ENCODE results near the gene ELMO2.

GRCh38 chr20:46400828-46401477 is 5.5 kb downstream of the ELMO2 start:
- TF ChIP-seq POLR2A (IDR thresholded peaks at IDR 0.05), result no peak
- no peak for TF ChIP-seq CTCF (IDR thresholded peaks at IDR 0.05)
- no peak for TF ChIP-seq POLR2AphosphoS5 (IDR thresholded peaks at IDR 0.05)
- TF ChIP-seq EP300 (IDR thresholded peaks at IDR 0.05; ENCODE audit: low read depth), result no peak

All from transverse colon (tissue), 4 donors.